Nephron (organoid): Measurements from ENCODE around the gene ZNF417.
"Not testable (repeated sequence)": the region's sequence is repeated elsewhere in the genome, so short reads cannot be mapped to it uniquely, and the experiment has no call there.

Source experiments
- H3K27ac Mint-ChIP-seq, 3 experiments: 2 replicates each; pipeline ENCODE4 v1.8.0; 2020; ENCODE audit warnings: mixed read lengths in 3 of 3, mild to moderate bottlenecking in 2 of 3, moderate library complexity in 1 of 3
- H3K27me3 Mint-ChIP-seq: 2 replicates; pipeline ENCODE4 v1.8.0; 2021; ENCODE audit warnings: low read depth, mild to moderate bottlenecking, moderate library complexity, mixed read lengths
- H3K36me3 Mint-ChIP-seq: 2 replicates; pipeline ENCODE4 v1.8.0; 2020; ENCODE audit warnings: low read depth, mixed read lengths
- H3K4me1 Mint-ChIP-seq: 2 replicates; pipeline ENCODE4 v1.8.0; 2020; ENCODE audit warnings: mixed read lengths
- H3K4me3 Mint-ChIP-seq, 3 experiments: 2 replicates each; pipeline ENCODE4 v1.8.0; 2020; ENCODE audit warnings: mild to moderate bottlenecking in 3 of 3, mixed read lengths in 3 of 3, moderate library complexity in 2 of 3
- H3K9me3 Mint-ChIP-seq: 2 replicates; pipeline ENCODE4 v1.8.0; 2020; ENCODE audit warnings: mixed read lengths
- TF ChIP-seq, protein P1 (sequence below), 3 experiments: fragments of 200-600 bp; sonication (generic); IDR thresholded peaks; one replicate each; pipeline ENCODE4 v1.5.0; 2021; ENCODE audit warnings: antibody characterized with exemption in 3 of 3; ENCODE audit not compliant: unreplicated experiment in 3 of 3

Gene ZNF417

GRCh38 chr19:57886046-57886445 lies 30.3 kb downstream of the ZNF417 start:
- H3K9me3 Mint-ChIP-seq = peaks cover 59% of the 10 kb centered on the region
- H3K27ac Mint-ChIP-seq = no peak overlapping the region
- H3K27me3 Mint-ChIP-seq = no peaks in the 10 kb centered on the region
- peaks cover 77% of the 10 kb centered on the region for H3K36me3 Mint-ChIP-seq
- peak overlapping the region in 2 of 3 experiments; percentile 16 to 49 for H3K4me3 Mint-ChIP-seq
- TF ChIP-seq, protein P1, sequence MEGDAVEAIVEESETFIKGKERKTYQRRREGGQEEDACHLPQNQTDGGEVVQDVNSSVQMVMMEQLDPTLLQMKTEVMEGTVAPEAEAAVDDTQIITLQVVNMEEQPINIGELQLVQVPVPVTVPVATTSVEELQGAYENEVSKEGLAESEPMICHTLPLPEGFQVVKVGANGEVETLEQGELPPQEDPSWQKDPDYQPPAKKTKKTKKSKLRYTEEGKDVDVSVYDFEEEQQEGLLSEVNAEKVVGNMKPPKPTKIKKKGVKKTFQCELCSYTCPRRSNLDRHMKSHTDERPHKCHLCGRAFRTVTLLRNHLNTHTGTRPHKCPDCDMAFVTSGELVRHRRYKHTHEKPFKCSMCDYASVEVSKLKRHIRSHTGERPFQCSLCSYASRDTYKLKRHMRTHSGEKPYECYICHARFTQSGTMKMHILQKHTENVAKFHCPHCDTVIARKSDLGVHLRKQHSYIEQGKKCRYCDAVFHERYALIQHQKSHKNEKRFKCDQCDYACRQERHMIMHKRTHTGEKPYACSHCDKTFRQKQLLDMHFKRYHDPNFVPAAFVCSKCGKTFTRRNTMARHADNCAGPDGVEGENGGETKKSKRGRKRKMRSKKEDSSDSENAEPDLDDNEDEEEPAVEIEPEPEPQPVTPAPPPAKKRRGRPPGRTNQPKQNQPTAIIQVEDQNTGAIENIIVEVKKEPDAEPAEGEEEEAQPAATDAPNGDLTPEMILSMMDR (IDR thresholded peaks at IDR 0.05; ENCODE audit: unreplicated experiment in 3 of 3) = no peak
- H3K4me1 Mint-ChIP-seq = peaks cover 13% of the 10 kb centered on the region

DNA sequence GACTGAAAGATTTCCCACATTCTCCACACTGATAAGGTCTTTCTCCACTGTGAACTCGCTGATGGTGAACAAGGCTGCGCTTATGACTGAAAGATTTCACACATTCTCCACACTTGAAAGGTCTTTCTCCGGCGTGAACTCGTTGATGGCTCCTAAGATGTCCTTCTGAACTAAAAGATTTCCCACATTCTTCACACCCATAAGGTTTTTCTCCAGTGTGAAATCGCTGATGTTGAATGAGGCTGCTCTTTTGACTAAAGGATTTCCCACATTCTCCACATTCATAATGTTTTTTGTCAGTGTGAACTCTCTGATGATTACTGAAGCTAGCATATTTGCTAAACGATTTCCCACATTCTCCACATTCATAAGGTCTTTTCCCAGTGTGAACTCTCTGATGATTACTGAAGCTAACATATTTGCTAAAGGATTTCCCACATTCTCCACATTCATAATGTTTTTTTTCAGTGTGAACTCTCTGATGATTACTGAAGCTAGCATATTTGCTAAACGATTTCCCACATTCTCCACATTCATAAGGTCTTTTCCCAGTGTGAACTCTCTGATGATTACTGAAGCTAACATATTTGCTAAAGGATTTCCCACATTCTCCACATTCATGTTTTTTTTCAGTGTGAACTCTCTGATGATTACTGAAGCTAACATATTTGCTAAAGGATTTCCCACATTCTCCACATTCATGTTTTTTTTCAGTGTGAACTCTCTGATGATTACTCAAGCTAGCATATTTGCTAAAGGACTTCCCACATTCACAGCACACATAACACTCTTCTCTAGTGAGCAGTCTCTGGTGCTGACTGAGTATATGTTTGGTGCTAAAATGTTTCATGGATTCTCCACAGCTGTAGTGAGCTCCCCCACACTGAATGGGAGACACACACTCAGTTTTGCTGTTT lies 42.3 kb downstream of the ZNF417 start:
- peaks cover 98% of the 10 kb centered on the region for H3K36me3 Mint-ChIP-seq
- H3K4me3 Mint-ChIP-seq = not testable (repeated sequence)

GRCh38 chr19:57872450-57872849 lies 43.9 kb downstream of the ZNF417 start:
- TF ChIP-seq, protein P1 (IDR thresholded peaks at IDR 0.05; ENCODE audit: unreplicated experiment in 3 of 3) = no peak
- no peak overlapping the region for H3K4me3 Mint-ChIP-seq
- H3K27me3 Mint-ChIP-seq = no peaks in the 10 kb centered on the region
- peaks cover 99% of the 10 kb centered on the region for H3K36me3 Mint-ChIP-seq
- H3K4me1 Mint-ChIP-seq = no peaks in the 10 kb centered on the region
- H3K9me3 Mint-ChIP-seq = peaks cover 82% of the 10 kb centered on the region
- no peak overlapping the region for H3K27ac Mint-ChIP-seq

More for the DNA sequence above, 42.3 kb downstream of the ZNF417 start:
- peaks cover 84% of the 10 kb centered on the region for H3K9me3 Mint-ChIP-seq
- H3K4me1 Mint-ChIP-seq, H3K27ac Mint-ChIP-seq, H3K27me3 Mint-ChIP-seq: not testable (repeated sequence)

GRCh38 chr19:57870225-57870624 lies 46.2 kb downstream of the ZNF417 start:
- TF ChIP-seq, protein P1 (IDR thresholded peaks at IDR 0.05; ENCODE audit: unreplicated experiment in 3 of 3) = no peak
- H3K4me3 Mint-ChIP-seq = no peak overlapping the region
- H3K4me1 Mint-ChIP-seq = no peaks in the 10 kb centered on the region
- H3K9me3 Mint-ChIP-seq = peaks cover 74% of the 10 kb centered on the region
- peaks cover 99% of the 10 kb centered on the region for H3K36me3 Mint-ChIP-seq
- no peak overlapping the region for H3K27ac Mint-ChIP-seq
- no peaks in the 10 kb centered on the region for H3K27me3 Mint-ChIP-seq

DNA sequence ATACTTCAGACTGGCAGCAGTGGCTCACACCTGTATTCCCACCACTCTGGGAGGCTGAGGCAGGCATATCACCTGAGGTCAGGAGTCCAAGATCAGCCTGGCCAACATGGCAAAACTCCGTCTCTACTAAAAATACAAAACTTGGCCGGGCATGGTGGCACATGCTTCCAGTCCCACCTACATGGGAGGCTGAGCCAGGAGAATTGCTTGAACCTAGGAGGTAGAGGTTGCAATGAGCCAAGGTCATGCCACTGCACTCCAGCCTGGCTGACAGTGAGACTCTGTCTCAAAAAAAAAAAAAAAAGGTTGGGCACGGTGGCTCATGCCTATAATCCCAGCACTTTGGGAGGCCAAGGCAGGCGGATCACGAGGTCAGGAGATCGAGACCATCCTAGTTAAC lies 46.7 kb downstream of the ZNF417 start:
- H3K27ac Mint-ChIP-seq, H3K4me3 Mint-ChIP-seq, H3K27me3 Mint-ChIP-seq, H3K4me1 Mint-ChIP-seq: not testable (repeated sequence)
- Mint-ChIP-seq H3K9me3 (peaks cover 76% of the 10 kb centered on the region), H3K36me3 (peaks cover 99% of the 10 kb centered on the region)

DNA sequence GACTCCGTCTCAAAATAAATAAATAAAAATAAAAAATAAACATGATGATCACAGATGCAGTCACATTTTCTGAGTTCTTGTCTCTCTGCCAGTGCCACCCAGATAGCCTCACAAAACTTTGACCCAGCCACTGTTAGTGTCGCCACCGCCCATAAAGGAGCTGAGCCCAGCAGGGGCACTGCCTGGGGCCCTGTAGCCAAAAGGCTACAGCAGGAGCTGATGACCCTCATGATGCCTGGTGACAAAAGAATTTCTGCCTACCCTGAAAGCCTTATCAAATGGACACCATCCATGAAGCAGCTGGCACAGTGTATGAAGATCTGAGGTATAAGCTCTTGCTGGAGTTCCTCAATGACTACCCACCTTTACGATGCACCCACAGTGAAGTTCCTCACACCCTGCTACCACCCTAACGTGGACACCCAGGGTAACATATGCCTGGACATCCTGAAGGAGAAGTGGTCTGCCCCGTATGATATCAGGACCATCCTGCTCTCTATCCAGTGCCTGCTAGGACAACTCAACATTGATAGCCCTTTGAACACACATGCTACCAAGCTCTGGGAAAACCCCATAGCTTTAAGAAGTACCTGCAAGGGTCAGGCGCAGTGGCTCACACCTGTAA lies 48.4 kb downstream of the ZNF417 start:
- peaks cover 68% of the 10 kb centered on the region for H3K9me3 Mint-ChIP-seq
- H3K27me3 Mint-ChIP-seq = no peaks in the 10 kb centered on the region
- no peak overlapping the region for H3K4me3 Mint-ChIP-seq
- H3K4me1 Mint-ChIP-seq = no peaks in the 10 kb centered on the region
- H3K36me3 Mint-ChIP-seq = peaks cover 98% of the 10 kb centered on the region
- no peak overlapping the region for H3K27ac Mint-ChIP-seq
- TF ChIP-seq, protein P1 (IDR thresholded peaks at IDR 0.05; ENCODE audit: unreplicated experiment in 3 of 3) = no peak
